ENCODE data around the gene HOXB6.

The HOXB6 gene

DNA sequence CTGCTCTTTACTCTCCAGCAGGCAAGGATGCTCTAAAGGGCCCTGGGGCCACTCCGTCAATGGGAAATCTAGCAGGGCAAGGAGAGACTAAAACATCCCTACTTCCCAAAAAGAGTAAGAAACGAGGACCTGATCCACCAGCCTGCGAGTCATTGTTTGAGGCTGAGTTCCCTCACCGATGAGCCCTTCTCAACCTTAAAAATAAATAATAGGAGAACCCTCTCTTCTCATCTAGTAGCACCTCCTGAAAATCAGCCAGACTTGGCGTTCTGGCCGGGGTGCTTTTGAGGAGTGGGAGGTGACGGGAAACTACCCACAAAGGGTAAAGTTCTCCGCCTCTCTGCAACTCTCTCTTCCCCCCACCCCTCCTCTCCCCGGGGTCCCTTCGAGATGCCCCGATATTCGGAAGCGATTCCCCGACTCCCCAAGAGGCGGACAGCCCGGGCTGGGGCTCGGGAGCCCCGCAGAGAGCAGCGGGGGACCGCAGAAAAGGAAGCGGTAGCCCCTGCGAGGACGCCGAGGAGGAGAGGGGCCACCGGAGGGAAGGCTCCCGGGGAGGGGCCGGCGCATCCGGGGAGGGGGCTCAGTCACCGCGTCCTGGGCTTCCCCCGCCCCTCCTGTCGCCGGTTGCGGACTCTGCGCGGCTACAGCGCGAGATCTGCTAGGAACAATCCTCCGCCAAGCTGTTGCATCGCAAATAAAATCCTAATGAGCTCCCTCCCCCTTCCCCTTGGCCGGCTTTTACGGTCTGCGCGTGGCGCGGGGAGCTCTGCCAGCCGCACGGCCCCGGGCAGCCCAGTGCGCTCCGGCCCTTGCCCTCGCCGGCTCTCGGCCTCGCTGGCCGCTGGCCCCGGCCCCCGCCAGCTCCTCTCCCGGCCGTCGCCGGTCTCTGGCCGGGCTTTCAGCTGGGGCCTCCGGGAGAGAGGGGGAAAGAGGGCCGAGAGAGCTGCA, 20.0 kb upstream of the HOXB6 start:
- Histone ChIP-seq H3K4me3 (ENCODE audit: low read length) (0 out of 2 replicates have a peak overlapping the region, but pooled peaks have one; percentile 6), H3K9ac (ENCODE audit: low read depth, low read length) (no peak overlapping the region), H3K36me3 (ENCODE audit: insufficient read depth, low read depth, low read length) (no peaks in the 10 kb centered on the region), H3K9me3 (ENCODE audit: insufficient read depth, low read depth, low read length) (peaks cover 19% of the 10 kb centered on the region), H3K4me1 (ENCODE audit: insufficient read depth, low read length) (no peaks in the 10 kb centered on the region), H3K27ac (ENCODE audit: low read length) (no peak overlapping the region), H3K27me3 (ENCODE audit: insufficient read depth, low read length) (peaks cover 100% of the 10 kb centered on the region)

DNA sequence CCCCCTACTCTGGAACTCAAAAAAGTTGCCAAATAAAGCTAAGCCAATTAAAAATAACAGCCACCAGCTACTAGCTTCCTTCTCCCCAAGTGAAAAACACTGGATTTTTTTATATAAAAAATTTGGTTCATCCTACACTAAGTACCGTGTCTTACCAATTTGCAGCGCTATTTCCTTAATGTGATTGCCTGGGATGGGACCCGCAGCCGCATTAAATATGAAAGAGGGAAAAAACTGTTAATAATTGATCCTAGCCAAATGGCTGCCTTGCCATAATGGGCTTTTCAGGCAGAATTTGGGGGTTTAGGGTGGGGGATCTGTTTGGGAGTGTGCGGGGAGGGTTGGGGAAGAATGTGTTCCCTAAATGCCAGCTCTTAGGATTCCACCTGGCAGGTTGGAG, 19.3 kb upstream of the HOXB6 start:
- peaks cover 100% of the 10 kb centered on the region for H3K27me3 ChIP-seq (ENCODE audit: insufficient read depth, low read length)
- H3K4me1 ChIP-seq (ENCODE audit: insufficient read depth, low read length): no peaks in the 10 kb centered on the region
- H3K27ac ChIP-seq (ENCODE audit: low read length): no peak overlapping the region
- peaks cover 19% of the 10 kb centered on the region for H3K9me3 ChIP-seq (ENCODE audit: insufficient read depth, low read depth, low read length)
- no peak overlapping the region for H3K4me3 ChIP-seq (ENCODE audit: low read length)
- H3K9ac ChIP-seq (ENCODE audit: low read depth, low read length): no peak overlapping the region
- no peaks in the 10 kb centered on the region for H3K36me3 ChIP-seq (ENCODE audit: insufficient read depth, low read depth, low read length)

DNA sequence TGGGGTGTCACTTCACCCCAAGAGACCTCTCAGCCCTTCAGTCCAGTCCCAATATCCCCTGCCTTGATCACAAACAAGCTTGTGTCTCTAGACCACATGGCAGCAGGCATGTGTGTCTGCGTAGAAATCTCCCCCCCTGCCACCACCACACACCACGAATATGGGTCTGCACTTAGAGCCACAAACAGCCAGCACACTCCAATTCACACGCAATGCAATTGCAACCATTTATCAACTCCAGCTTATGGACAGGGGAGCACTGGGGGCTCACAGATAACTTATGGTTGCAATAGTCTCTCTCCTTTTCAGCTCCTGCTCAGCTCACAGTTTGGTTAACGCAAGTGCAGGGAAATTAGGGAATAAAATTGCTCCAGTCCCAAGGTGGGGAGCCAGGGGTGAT, 18.8 kb upstream of the HOXB6 start:
- H3K9ac ChIP-seq (ENCODE audit: low read depth, low read length): no peak overlapping the region

DNA sequence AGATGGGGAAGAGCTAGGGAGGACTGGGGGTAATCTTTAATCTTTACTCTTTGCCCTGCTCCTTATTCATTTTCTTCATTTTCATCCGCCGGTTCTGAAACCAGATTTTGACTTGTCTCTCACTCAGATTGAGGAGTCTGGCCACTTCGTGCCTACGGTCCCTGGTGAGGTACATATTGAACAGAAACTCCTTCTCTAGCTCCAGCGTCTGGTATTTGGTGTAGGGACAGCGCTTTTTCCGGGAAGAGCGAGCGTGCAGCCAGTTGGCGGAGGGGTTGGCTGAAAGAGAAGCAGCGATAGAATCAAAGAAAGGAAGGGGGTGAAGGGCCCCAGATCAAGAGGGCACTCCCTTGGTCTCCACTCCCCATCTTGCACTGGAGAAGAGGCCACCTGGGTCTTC, 18.1 kb upstream of the HOXB6 start:
- H3K36me3 ChIP-seq (ENCODE audit: insufficient read depth, low read depth, low read length): no peaks in the 10 kb centered on the region
- no peak overlapping the region for H3K4me3 ChIP-seq (ENCODE audit: low read length)
- H3K27ac ChIP-seq (ENCODE audit: low read length): no peak overlapping the region
- no peaks in the 10 kb centered on the region for H3K4me1 ChIP-seq (ENCODE audit: insufficient read depth, low read length)
- peaks cover 19% of the 10 kb centered on the region for H3K9me3 ChIP-seq (ENCODE audit: insufficient read depth, low read depth, low read length)
- peaks cover 100% of the 10 kb centered on the region for H3K27me3 ChIP-seq (ENCODE audit: insufficient read depth, low read length)
- no peak overlapping the region for H3K9ac ChIP-seq (ENCODE audit: low read depth, low read length)

More for the DNA sequence above, 18.8 kb upstream of the HOXB6 start:
- no peaks in the 10 kb centered on the region for H3K36me3 ChIP-seq (ENCODE audit: insufficient read depth, low read depth, low read length)
- no peak overlapping the region for H3K27ac ChIP-seq (ENCODE audit: low read length)
- H3K27me3 ChIP-seq (ENCODE audit: insufficient read depth, low read length): peaks cover 100% of the 10 kb centered on the region
- peaks cover 19% of the 10 kb centered on the region for H3K9me3 ChIP-seq (ENCODE audit: insufficient read depth, low read depth, low read length)
- H3K4me1 ChIP-seq (ENCODE audit: insufficient read depth, low read length): no peaks in the 10 kb centered on the region
- H3K4me3 ChIP-seq (ENCODE audit: low read length): no peak overlapping the region

DNA sequence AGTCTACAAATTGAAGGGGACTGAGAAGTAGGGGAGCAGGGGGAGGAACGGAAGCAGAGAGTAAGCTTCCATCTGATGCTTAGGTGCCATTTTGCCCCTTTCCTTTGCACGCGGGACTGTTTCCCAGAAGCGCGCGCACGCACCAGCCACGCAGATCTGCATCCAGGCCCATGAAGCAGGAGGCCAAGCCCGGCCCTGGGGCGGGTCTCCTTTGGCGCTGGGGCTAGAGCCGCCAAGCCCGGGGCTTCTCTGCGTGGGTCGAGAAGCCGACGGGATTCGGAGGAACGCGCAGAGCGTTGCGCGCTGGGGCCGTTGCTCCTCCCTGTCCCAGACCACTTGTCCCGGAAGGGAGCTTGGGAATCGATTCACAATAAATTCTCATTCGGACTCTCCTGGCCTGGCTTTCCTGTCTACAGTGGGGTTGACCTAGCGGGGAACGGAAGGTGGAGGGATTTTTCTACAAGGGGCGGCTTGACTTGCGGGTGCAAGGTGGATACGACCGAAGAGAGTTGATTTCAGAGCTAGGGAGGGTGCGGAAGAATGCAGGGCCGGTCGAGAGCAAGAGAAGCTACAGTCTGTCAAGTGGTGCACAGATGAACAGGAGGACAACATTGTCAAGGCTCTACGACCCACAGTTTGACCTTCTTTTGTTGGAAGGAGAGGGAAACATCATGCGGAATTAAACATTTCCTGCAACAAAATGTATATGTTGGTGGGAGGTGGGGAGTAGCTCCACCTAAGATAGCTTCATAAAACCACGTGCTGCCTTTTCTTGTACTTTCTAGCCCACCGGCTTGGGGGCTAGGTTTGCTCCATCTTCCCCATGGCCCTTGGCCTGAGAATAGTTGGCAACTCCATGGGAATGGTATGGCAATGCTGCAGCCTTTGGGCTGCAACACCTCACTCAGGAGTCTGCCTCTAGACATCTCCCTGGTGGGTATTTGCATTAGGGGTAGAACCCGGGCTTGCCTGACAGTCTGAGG, 16.9 kb upstream of the HOXB6 start:
- Histone ChIP-seq H3K9me3 (ENCODE audit: insufficient read depth, low read depth, low read length) (peaks cover 26% of the 10 kb centered on the region), H3K9ac (ENCODE audit: low read depth, low read length) (no peak overlapping the region), H3K27ac (ENCODE audit: low read length) (no peak overlapping the region), H3K4me3 (ENCODE audit: low read length) (no peak overlapping the region), H3K36me3 (ENCODE audit: insufficient read depth, low read depth, low read length) (no peaks in the 10 kb centered on the region), H3K27me3 (ENCODE audit: insufficient read depth, low read length) (peaks cover 100% of the 10 kb centered on the region), H3K4me1 (ENCODE audit: insufficient read depth, low read length) (no peaks in the 10 kb centered on the region)

DNA sequence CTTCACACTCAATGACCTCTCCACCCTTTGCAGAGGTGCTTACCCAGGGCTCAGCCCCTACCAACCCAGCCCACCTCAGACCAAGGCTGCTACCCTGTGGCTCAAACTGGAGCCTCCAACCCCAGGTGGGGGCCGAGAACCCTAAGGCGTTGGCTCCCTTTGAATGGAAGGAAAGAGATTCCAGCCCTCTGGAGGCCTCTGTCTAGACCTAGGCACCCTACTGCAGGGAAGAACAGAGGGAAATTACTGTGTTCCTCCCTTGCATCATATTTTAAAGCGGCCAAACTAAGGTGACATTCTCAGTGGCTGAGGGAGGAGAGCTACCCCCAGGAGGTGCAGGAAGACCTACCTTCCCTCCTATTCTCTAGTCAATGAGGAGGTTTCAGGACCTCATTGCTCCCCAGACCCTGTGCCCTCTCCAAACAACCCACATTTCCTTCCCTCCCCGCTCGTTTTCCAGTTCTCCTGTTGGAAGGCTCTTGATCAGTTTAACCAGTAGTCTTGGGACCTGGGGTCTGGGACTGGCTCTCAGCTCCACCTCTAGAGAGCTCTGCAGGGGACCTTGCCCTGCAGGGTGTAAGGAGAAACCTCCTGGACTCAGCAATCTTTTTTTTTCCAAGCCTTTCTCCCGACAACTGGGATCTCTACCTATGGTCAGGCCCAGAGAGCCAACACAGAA, 15.8 kb upstream of the HOXB6 start:
- peaks cover 100% of the 10 kb centered on the region for H3K27me3 ChIP-seq (ENCODE audit: insufficient read depth, low read length)
- H3K4me1 ChIP-seq (ENCODE audit: insufficient read depth, low read length): no peaks in the 10 kb centered on the region
- peaks cover 29% of the 10 kb centered on the region for H3K9me3 ChIP-seq (ENCODE audit: insufficient read depth, low read depth, low read length)
- no peak overlapping the region for H3K4me3 ChIP-seq (ENCODE audit: low read length)
- H3K27ac ChIP-seq (ENCODE audit: low read length): no peak overlapping the region
- H3K36me3 ChIP-seq (ENCODE audit: insufficient read depth, low read depth, low read length): no peaks in the 10 kb centered on the region
- no peak overlapping the region for H3K9ac ChIP-seq (ENCODE audit: low read depth, low read length)

DNA sequence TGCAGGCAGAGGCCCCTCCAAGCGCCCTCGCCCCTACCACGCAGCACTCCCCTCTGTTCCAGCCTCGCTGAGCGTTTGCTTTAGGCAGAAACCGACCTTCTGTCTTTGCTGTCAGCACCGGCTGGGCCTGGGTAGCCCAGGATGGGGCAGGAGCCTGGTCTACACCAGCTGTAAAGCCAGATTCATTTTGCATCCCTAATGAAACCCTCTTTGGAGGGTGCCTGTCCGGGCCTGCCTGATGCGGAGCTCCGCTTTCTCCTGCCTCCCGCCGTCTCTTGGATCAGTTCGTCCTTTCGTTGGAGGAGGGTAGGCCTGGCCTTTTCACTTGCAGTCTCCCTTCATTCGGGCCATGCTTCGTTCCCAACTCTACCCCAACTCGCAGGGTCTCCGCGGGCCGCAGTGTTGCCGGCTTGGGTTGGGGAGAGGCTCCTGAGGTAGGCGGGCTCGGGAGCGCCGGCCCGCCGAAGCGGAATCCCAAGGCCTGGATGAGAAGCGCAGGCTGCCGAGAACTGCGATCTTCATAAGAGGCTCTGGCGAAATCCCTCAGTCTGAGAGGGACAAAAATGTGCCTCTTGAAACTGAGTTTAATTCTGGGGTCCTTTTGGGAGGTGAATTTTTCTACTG, 15.2 kb upstream of the HOXB6 start:
- no peak overlapping the region for H3K27ac ChIP-seq (ENCODE audit: low read length)
- peaks cover 29% of the 10 kb centered on the region for H3K9me3 ChIP-seq (ENCODE audit: insufficient read depth, low read depth, low read length)
- no peak overlapping the region for H3K9ac ChIP-seq (ENCODE audit: low read depth, low read length)
- no peak overlapping the region for H3K4me3 ChIP-seq (ENCODE audit: low read length)
- H3K4me1 ChIP-seq (ENCODE audit: insufficient read depth, low read length): no peaks in the 10 kb centered on the region
- peaks cover 100% of the 10 kb centered on the region for H3K27me3 ChIP-seq (ENCODE audit: insufficient read depth, low read length)
- no peaks in the 10 kb centered on the region for H3K36me3 ChIP-seq (ENCODE audit: insufficient read depth, low read depth, low read length)

DNA sequence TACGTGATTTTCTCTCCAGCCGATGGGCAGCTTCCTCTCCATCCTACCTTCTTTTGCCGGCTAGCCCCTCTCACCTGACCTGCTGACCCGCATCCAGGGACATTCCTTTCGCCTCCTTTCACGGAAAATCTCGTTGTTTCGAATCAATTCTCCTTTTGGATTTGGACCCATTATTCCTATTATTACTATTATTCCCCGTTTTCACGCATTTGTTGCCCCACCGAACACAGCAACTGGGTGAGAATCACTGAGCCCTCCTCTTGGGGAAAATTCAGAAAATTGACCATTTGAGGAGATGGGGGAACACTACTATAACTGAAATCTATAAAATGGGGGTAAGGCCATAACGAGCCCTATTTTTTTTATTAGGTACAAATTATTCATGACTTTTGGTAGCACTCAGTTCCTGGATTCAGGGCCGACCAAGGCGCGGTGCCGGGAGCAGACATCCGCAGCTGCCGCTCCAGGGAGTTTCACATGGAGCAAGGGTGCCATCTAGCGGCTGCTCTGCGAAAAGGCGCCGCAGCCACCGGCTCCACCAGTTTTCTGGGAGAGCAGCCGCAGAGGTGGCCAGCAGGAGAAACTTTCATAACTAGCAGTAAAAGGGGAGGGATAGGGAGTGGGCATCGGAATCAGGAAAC, 13.6 kb upstream of the HOXB6 start:
- Histone ChIP-seq H3K27me3 (ENCODE audit: insufficient read depth, low read length) (peaks cover 100% of the 10 kb centered on the region), H3K27ac (ENCODE audit: low read length) (no peak overlapping the region), H3K9ac (ENCODE audit: low read depth, low read length) (no peak overlapping the region), H3K36me3 (ENCODE audit: insufficient read depth, low read depth, low read length) (no peaks in the 10 kb centered on the region), H3K4me3 (ENCODE audit: low read length) (no peak overlapping the region), H3K4me1 (ENCODE audit: insufficient read depth, low read length) (no peaks in the 10 kb centered on the region), H3K9me3 (ENCODE audit: insufficient read depth, low read depth, low read length) (peaks cover 24% of the 10 kb centered on the region; the same call in 1 of the 2 replicates)

DNA sequence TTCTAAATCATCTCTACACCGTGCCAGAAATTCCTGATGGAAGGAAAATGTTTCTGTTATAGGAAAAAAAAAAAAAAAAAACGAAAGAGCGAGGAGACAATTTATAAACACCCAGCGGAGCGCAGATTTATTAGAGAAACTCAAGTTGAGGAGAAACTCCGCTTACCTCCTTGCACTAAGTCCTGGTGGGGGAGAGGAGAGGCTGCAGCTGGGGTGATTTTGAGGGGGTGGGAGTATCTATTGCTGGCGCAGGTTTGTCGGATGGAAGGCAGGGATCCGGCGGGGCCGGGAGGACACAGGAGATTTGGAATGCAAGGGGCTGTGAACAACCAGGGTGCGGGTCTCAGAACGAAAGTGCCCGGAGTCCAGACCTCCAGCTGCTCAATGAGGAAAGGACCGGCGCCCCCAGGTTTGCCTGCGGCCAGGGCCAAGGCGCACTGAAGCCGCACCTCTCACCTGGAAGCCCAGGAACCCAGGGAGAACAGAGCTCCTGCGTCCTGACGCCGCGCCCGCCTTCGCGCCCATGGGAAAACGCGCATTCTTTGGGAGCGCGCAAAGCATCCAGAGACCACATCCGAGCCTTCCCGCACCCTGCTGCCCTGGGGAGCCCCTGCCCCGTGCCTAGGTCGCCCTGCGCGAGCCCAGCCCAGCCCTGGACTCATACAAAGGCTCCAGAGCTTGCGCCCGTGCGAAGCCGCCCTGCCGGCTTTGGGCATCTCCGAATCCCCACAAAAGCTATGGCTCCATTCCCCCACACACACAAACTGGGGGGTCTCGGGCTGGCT, 12.9 kb upstream of the HOXB6 start:
- no peak overlapping the region for H3K4me3 ChIP-seq (ENCODE audit: low read length)
- H3K9me3 ChIP-seq (ENCODE audit: insufficient read depth, low read depth, low read length): peaks cover 24% of the 10 kb centered on the region; the same call in 1 of the 2 replicates
- H3K36me3 ChIP-seq (ENCODE audit: insufficient read depth, low read depth, low read length): no peaks in the 10 kb centered on the region
- H3K9ac ChIP-seq (ENCODE audit: low read depth, low read length): no peak overlapping the region
- H3K27ac ChIP-seq (ENCODE audit: low read length): no peak overlapping the region
- H3K4me1 ChIP-seq (ENCODE audit: insufficient read depth, low read length): no peaks in the 10 kb centered on the region
- H3K27me3 ChIP-seq (ENCODE audit: insufficient read depth, low read length): peaks cover 100% of the 10 kb centered on the region

Data from iPS-20b (cell line).